Activated naive CD8-positive, alpha-beta T cell (primary cell): Measurements from ENCODE around the gene ADAMTS14.

ENCODE experiments used
- H3K27ac Mint-ChIP-seq: one replicate; pipeline ENCODE4 v1.8.0; 2021; ENCODE audit warnings: mixed read lengths
- H3K27me3 Mint-ChIP-seq: one replicate; pipeline ENCODE4 v1.8.0; 2021; ENCODE audit warnings: mixed read lengths
- H3K36me3 Mint-ChIP-seq: one replicate; pipeline ENCODE4 v1.8.0; 2021; ENCODE audit warnings: mixed read lengths
- H3K4me1 Mint-ChIP-seq: one replicate; pipeline ENCODE4 v1.8.0; 2021; ENCODE audit warnings: low read depth, mixed read lengths
- H3K4me3 Mint-ChIP-seq: one replicate; pipeline ENCODE4 v1.8.0; 2021; ENCODE audit warnings: mild to moderate bottlenecking, mixed read lengths
- H3K9me3 Mint-ChIP-seq: one replicate; pipeline ENCODE4 v1.8.0; 2021; ENCODE audit warnings: low read depth, mixed read lengths

The ADAMTS14 gene

DNA sequence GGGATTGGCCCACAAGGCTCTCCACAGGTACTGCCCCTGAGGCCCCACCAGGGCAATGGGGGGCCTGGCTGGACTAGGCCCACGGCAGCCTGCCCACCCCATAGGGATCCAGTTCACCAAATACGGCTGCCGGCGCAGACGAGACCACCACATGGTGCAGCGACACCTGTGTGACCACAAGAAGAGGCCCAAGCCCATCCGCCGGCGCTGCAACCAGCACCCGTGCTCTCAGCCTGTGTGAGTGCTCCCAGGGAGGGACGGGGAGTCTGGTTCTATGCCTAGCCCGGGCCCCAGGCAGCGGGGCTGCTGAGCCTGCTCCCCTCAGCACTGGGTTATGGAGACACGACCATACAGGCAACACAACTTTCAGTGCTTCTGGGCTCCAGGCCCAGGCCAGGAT is 79.7 kb downstream of the ADAMTS14 start:
- Mint-ChIP-seq H3K36me3 (no peaks in the 10 kb centered on the region), H3K4me1 (no peaks in the 10 kb centered on the region), H3K27ac (no peak overlapping the region), H3K9me3 (no peaks in the 10 kb centered on the region), H3K4me3 (no peak overlapping the region), H3K27me3 (no peaks in the 10 kb centered on the region)

DNA sequence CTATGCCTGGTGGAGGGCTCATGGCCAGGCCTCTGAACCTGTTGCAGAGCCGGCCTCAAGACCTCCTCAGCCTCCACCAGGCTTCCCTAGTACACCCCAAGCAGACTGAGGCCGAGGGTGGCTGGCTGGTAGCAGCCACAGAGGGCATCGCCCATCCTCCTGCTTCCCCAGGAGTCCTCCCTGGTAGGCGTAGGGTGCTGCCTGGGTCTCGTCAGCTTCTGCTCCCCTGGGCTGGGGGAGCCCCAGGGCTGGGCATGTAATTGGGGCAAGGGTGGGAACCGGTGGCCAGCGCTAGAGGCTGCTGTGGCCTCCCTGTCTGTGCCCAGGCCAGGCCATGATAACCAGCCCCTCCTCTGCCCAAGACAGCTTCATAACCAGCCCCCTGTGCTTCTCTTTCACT is 80.3 kb downstream of the ADAMTS14 start:
- Mint-ChIP-seq H3K36me3 (no peaks in the 10 kb centered on the region), H3K4me3 (no peak overlapping the region), H3K27ac (no peak overlapping the region), H3K9me3 (no peaks in the 10 kb centered on the region), H3K4me1 (no peaks in the 10 kb centered on the region), H3K27me3 (no peaks in the 10 kb centered on the region)

DNA sequence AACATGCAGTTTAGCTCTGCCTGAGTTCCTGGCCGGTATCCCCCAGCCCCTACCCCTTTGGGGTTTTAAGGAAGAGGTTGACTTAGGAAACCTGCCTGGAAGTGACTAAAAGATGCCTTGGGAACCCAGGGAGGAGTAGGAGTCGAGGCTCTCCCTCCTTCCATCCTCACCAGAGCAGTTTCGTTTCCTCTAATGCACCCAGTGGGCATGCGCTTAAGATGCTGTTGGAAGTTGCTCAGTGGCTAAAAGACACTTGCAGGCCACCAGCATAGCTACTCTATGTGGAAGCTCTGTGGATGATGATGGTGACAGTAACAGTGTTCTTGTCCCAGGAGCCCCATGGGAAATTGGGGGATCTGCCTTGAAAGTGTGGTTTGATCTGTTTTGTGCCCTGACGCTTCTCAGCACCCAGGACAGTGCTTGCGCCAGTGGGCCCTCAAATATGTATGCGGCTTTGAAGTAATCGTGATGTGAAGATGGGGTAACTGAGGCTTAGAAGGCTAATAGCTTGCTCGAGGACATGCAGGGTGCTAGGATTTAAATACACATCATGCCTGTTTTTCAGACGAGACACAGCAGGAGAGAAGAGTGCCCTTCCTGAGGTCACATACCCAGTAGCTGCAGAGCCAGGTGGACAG is 80.8 kb downstream of the ADAMTS14 start:
- no peak overlapping the region for H3K4me3 Mint-ChIP-seq
- H3K4me1 Mint-ChIP-seq, result no peaks in the 10 kb centered on the region
- no peaks in the 10 kb centered on the region for H3K27me3 Mint-ChIP-seq
- H3K9me3 Mint-ChIP-seq, result no peaks in the 10 kb centered on the region
- no peak overlapping the region for H3K27ac Mint-ChIP-seq
- no peaks in the 10 kb centered on the region for H3K36me3 Mint-ChIP-seq

DNA sequence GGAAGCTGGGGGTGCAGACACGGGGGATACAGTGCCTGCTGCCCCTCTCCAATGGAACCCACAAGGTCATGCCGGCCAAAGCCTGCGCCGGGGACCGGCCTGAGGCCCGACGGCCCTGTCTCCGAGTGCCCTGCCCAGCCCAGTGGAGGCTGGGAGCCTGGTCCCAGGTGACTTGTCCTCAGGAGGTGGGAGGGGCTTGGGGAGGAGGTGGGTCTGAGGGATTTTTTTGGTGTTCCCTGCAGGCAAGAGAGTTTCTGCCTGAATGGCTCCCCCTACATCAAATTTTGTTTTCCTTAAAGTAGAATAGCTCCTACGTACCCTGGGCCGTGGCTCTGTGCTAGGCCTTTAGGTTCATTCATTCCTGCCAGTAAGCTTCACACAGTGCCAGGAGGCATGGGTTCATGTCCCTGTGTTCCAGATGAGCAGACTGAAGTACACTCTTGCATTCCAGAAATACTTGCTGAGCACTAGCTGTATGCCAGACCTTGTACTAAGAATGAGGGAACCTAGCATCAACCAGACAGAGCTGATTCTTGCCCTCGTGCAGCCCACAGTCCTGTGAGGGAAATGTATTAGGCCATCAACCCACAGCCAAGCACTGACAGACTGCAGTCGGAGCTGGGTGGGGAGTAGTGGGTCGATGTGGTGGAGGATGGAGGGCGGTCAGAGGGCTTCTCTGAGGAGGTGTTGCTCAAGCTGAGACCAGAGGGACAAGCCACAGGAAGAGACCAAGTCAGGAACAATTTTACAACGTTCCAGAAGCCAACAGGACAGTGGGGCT is 81.7 kb downstream of the ADAMTS14 start:
- no peaks in the 10 kb centered on the region for H3K36me3 Mint-ChIP-seq
- no peaks in the 10 kb centered on the region for H3K9me3 Mint-ChIP-seq
- H3K27me3 Mint-ChIP-seq, result no peaks in the 10 kb centered on the region
- no peak overlapping the region for H3K27ac Mint-ChIP-seq
- peaks cover 4% of the 10 kb centered on the region for H3K4me1 Mint-ChIP-seq
- no peak overlapping the region for H3K4me3 Mint-ChIP-seq

DNA sequence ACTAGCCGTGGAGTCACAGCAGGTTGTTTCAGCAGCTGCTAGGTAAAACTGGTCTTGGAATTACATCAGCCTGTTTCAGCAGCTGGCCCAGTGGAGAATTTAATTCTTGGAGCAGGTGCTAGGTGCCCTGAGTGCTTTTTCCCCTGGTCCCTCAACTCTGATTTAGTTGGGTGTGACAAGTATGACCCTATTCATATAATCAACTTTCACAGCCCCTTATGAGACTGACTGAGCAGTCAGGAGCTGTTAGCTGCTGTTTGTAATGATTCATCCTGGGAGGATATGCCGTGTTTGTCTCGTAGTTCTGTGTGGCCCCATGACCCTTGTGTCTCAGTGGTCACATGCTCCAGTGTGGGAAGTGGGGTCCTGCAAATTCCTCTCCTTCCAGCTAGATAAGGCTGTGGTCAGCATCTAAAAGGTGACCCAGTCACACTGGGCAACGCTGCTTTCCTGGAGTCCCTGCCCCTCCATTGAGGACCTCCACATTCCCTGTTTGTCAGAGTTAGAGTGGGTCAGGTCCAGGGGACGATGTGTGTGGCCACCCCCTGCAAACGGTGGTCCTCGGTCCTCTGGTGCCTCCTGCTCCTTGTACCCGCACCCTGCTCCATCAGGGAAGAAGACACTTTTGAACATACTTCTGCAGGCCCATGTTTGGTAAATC is 84.5 kb downstream of the ADAMTS14 start:
- H3K4me3 Mint-ChIP-seq, result no peak overlapping the region
- peaks cover 6% of the 10 kb centered on the region for H3K4me1 Mint-ChIP-seq
- H3K9me3 Mint-ChIP-seq, result no peaks in the 10 kb centered on the region
- no peaks in the 10 kb centered on the region for H3K36me3 Mint-ChIP-seq
- no peaks in the 10 kb centered on the region for H3K27me3 Mint-ChIP-seq
- H3K27ac Mint-ChIP-seq, result no peak overlapping the region

DNA sequence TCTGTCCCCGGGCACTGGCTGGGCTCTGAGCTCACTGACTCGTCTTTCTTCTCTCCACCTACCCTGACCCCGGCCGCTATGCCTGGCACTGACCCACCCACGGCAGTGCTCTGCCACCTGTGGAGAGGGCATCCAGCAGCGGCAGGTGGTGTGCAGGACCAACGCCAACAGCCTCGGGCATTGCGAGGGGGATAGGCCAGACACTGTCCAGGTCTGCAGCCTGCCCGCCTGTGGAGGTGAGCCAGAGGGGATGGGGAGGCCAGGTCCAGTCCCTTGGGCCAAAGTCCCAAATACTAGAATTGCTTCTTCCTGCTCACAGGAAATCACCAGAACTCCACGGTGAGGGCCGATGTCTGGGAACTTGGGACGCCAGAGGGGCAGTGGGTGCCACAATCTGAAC is 85.5 kb downstream of the ADAMTS14 start:
- Mint-ChIP-seq H3K9me3 (no peaks in the 10 kb centered on the region), H3K36me3 (no peaks in the 10 kb centered on the region), H3K27me3 (no peaks in the 10 kb centered on the region), H3K4me3 (no peak overlapping the region), H3K27ac (no peak overlapping the region), H3K4me1 (peaks cover 6% of the 10 kb centered on the region)

DNA sequence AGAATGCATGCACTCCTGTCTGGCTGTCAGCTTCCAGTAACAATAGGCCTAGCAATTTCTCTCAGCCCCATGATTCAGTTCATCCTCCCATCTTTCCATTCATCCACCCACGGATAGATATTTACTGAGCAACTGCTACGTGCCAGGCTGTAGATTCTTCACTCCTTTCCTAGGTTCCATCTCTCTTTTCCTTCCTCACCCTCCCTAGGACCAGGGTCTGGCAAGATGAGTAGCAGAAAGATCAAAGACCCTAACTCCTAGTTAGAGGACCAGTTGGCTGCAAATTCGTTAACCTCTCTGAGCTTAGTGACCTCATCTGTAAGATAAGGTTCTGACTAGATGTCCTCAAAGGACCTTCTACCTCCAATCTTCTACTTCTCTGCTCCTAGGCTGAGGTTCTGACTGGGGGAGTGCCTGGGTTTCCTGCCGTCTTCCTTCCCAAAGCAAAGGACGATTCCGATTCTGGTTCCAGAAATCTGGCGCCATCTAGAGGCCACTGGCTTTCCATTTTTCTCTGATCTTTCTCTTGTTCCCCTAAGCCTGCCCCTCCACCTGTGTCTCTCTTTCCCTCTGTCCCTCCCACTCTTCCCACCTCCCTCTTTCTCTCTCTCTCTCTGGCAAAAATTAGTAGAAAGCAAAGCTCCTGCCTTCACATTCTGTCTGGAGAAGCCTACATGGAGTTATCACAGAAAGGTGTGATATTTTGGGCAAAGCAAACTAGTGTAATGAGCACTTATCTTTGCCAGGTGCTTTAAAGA is 86.6 kb downstream of the ADAMTS14 start:
- H3K9me3 Mint-ChIP-seq, result no peaks in the 10 kb centered on the region
- H3K4me1 Mint-ChIP-seq, result peaks cover 6% of the 10 kb centered on the region
- H3K27me3 Mint-ChIP-seq, result no peaks in the 10 kb centered on the region
- no peak overlapping the region for H3K4me3 Mint-ChIP-seq
- no peaks in the 10 kb centered on the region for H3K36me3 Mint-ChIP-seq
- no peak overlapping the region for H3K27ac Mint-ChIP-seq

DNA sequence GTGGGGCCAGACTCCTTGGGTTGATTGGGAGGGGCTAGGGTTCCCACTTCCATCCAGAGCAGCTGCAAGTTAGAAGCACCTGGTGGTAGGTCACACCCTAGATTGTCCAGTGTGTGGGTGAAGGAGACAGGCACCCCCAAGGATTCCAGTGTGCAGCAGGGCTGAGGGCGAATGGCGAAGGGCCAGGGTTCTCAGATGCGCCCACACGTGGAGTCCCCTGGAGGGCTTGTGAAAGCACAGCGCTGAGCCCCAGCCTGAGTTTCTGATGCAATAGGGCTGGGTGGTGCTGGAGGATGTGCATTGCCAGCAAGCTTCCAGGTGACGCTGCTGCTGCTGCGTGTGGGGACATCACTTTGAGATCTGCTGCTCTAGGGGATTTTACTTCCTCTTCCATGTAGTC is 87.5 kb downstream of the ADAMTS14 start:
- Mint-ChIP-seq H3K9me3 (no peaks in the 10 kb centered on the region), H3K36me3 (no peaks in the 10 kb centered on the region), H3K4me3 (no peak overlapping the region), H3K27ac (no peak overlapping the region), H3K4me1 (peaks cover 6% of the 10 kb centered on the region), H3K27me3 (no peaks in the 10 kb centered on the region)

DNA sequence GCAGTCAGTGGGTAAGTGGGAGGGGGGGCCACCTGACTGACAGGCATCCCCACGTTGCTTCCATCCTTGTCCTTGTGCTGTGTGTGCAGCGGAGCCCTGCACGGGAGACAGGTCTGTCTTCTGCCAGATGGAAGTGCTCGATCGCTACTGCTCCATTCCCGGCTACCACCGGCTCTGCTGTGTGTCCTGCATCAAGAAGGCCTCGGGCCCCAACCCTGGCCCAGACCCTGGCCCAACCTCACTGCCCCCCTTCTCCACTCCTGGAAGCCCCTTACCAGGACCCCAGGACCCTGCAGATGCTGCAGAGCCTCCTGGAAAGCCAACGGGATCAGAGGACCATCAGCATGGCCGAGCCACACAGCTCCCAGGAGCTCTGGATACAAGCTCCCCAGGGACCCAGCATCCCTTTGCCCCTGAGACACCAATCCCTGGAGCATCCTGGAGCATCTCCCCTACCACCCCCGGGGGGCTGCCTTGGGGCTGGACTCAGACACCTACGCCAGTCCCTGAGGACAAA is 88.0 kb downstream of the ADAMTS14 start:
- H3K4me1 Mint-ChIP-seq, result peaks cover 6% of the 10 kb centered on the region
- H3K36me3 Mint-ChIP-seq, result no peaks in the 10 kb centered on the region
- H3K27ac Mint-ChIP-seq, result no peak overlapping the region
- no peaks in the 10 kb centered on the region for H3K27me3 Mint-ChIP-seq
- no peaks in the 10 kb centered on the region for H3K9me3 Mint-ChIP-seq
- no peak overlapping the region for H3K4me3 Mint-ChIP-seq

DNA sequence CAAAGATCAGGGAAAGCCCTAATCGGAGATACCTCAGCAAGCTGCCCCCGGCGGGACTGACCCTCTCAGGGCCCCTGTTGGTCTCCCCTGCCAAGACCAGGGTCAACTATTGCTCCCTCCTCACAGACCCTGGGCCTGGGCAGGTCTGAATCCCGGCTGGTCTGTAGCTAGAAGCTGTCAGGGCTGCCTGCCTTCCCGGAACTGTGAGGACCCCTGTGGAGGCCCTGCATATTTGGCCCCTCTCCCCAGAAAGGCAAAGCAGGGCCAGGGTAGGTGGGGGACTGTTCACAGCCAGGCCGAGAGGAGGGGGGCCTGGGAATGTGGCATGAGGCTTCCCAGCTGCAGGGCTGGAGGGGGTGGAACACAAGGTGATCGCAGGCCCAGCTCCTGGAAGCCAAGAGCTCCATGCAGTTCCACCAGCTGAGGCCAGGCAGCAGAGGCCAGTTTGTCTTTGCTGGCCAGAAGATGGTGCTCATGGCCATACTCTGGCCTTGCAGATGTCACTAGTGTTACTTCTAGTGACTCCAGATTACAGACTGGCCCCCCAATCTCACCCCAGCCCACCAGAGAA is 88.8 kb downstream of the ADAMTS14 start:
- H3K27me3 Mint-ChIP-seq, result no peaks in the 10 kb centered on the region
- no peak overlapping the region for H3K27ac Mint-ChIP-seq
- no peaks in the 10 kb centered on the region for H3K9me3 Mint-ChIP-seq
- H3K4me3 Mint-ChIP-seq, result no peak overlapping the region
- no peaks in the 10 kb centered on the region for H3K36me3 Mint-ChIP-seq
- peaks cover 6% of the 10 kb centered on the region for H3K4me1 Mint-ChIP-seq

DNA sequence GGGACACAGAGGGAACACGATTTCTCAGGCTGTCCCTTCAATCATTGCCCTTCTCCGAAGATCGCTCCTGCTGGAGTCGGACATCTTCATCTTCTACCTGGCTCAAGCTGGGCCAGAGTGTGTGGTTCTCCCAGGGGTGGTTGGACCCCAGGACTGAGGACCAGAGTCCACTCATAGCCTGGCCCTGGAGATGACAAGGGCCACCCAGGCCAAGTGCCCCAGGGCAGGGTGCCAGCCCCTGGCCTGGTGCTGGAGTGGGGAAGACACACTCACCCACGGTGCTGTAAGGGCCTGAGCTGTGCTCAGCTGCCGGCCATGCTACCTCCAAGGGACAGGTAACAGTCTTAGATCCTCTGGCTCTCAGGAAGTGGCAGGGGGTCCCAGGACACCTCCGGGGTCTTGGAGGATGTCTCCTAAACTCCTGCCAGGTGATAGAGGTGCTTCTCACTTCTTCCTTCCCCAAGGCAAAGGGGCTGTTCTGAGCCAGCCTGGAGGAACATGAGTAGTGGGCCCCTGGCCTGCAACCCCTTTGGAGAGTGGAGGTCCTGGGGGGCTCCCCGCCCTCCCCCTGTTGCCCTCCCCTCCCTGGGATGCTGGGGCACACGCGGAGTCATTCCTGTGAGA is 89.5 kb downstream of the ADAMTS14 start:
- peaks cover 1% of the 10 kb centered on the region for H3K27me3 Mint-ChIP-seq
- peaks cover 6% of the 10 kb centered on the region for H3K4me1 Mint-ChIP-seq
- no peaks in the 10 kb centered on the region for H3K36me3 Mint-ChIP-seq
- H3K27ac Mint-ChIP-seq, result no peak overlapping the region
- H3K9me3 Mint-ChIP-seq, result no peaks in the 10 kb centered on the region
- H3K4me3 Mint-ChIP-seq, result no peak overlapping the region

DNA sequence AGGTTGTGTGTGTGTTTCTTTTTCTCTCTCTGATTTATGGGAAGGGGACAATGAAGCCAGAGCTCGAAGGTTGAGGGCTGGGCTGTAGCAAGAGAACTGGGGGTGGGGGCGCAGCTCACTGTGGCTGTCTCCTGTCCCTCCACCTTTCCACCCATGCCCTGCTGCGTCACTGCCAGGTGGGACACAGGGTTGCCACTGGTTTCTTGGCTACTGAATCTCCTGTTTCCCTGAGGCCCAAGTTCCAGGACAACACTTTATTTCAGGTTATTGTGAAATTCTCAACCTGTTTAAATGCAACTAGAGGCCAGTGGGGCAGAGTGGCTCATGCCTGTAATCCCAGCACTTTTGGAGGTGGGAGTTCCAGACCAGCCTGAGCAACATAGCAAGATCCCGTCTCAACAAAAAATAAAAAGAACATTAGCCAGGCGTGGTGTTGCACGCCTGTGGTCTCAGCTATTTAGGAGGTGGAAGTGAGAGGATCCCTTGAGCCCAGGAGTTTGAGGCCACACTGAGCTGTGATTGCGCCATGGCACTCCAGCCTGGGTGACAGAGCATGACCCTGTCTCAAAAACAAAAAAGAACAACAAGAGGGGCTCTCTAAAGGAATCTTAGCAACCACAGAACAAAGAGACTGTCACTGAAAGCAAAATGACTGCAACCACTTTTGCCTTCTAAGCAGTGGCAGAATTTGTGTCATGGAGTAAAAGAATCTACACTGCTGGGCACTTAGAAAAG is 90.3 kb downstream of the ADAMTS14 start:
- H3K36me3 Mint-ChIP-seq, result no peaks in the 10 kb centered on the region
- peaks cover 6% of the 10 kb centered on the region for H3K4me1 Mint-ChIP-seq

DNA sequence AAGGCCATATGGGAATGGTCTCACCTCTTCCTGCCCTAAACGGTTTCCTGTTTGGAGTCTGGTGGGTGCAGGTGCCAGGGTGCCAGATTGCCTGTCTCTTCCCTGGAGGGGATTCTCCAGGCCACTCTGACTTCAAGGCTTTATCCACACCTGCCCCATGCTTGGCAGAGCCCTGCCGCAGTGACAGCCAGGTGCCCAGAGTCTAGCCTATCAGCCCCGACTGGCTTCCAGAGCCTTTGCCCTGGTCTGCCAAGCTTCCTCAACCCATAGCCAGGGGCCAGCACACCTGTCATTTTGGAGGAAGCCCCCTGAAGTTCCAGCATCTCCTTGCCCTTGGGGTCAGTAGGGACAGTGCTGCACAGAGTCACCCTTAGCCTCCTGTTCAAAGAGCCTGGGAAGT is 91.3 kb downstream of the ADAMTS14 start:
- H3K36me3 Mint-ChIP-seq, result no peaks in the 10 kb centered on the region
- peaks cover 6% of the 10 kb centered on the region for H3K4me1 Mint-ChIP-seq
- no peaks in the 10 kb centered on the region for H3K9me3 Mint-ChIP-seq
- H3K27ac Mint-ChIP-seq, result no peak overlapping the region
- H3K4me3 Mint-ChIP-seq, result no peak overlapping the region
- peaks cover 1% of the 10 kb centered on the region for H3K27me3 Mint-ChIP-seq

More for the DNA sequence above, 90.3 kb downstream of the ADAMTS14 start:
- no peak overlapping the region for H3K27ac Mint-ChIP-seq
- H3K4me3 Mint-ChIP-seq, result no peak overlapping the region
- H3K9me3 Mint-ChIP-seq, result no peaks in the 10 kb centered on the region
- peaks cover 1% of the 10 kb centered on the region for H3K27me3 Mint-ChIP-seq
